PC-3 (cell line): ENCODE measurements around the gene CHRNA4. TPM values are rescaled to one million over a fixed set of nuclear protein-coding genes. Genes with fewer than 3 reads are reported as not detected.

Source experiments
- ATAC-seq: fragments of 200-7000 bp; cut with Tn5 transposase; 2 replicates; pipeline ENCODE4 v1.9.1; 2020; ENCODE audit warnings: mild to moderate bottlenecking, moderate library complexity
- BruUV-seq: library from RNA; stranded (reverse); fragments of 400-500 nt; replicated peaks from 2 replicates; lab custom pipeline; 2021; lab: Mats Ljungman, UMichigan
- CTCF ChIA-PET: fragments of 300-600 bp; sonication (Branson Sonifier 250); formaldehyde crosslinking; loops from one replicate; lab custom pipeline; 2022; ENCODE audit warnings: antibody characterized with exemption; lab: Charles Lee
- POLR2A ChIA-PET: fragments of 300-600 bp; sonication (Branson Sonifier 250); formaldehyde crosslinking; loops from one replicate; lab custom pipeline; 2022; ENCODE audit warnings: antibody characterized with exemption; ENCODE audit not compliant: unreplicated experiment; lab: Charles Lee
- DNase-seq: peaks from one replicate; pipeline ENCODE4 v3.0.0-alpha.2; 2015
- H2AFZ ChIP-seq: fragments of 300-600 bp; sonication (generic); 2 replicates; pipeline ENCODE4 v1.6.0; 2016; ENCODE audit warnings: antibody characterized with exemption, low read length
- H3F3A ChIP-seq: fragments of 300-600 bp; sonication (generic); one replicate; pipeline ENCODE4 v1.6.0; 2017; ENCODE audit warnings: antibody characterized with exemption, low read length, control low read depth, mild to moderate bottlenecking; ENCODE audit not compliant: unreplicated experiment
- H3K27ac ChIP-seq: fragments of 300-600 bp; sonication (generic); 2 replicates; pipeline ENCODE4 v1.5.1; 2016; ENCODE audit warnings: mild to moderate bottlenecking, low read length
- H3K27me3 ChIP-seq: fragments of 300-600 bp; sonication (generic); 2 replicates; pipeline ENCODE4 v1.6.1; 2016; ENCODE audit warnings: low read length, mixed read lengths
- H3K36me3 ChIP-seq: fragments of 300-600 bp; sonication (generic); 2 replicates; pipeline ENCODE4 v1.6.1; 2016; ENCODE audit warnings: low read depth, mixed run types, low read length, mixed read lengths
- H3K4me1 ChIP-seq: fragments of 300-600 bp; sonication (generic); 2 replicates; pipeline ENCODE4 v1.5.1; 2016; ENCODE audit warnings: low read length; ENCODE audit not compliant: insufficient read depth
- H3K4me2 ChIP-seq: fragments of 300-600 bp; sonication (generic); 2 replicates; pipeline ENCODE4 v1.6.0; 2016; ENCODE audit warnings: low read length
- H3K4me3 ChIP-seq: fragments of 300-600 bp; sonication (generic); 2 replicates; pipeline ENCODE4 v1.5.1; 2016; ENCODE audit warnings: mild to moderate bottlenecking, low read length, mixed read lengths
- H3K79me2 ChIP-seq: fragments of 300-600 bp; sonication (generic); 2 replicates; pipeline ENCODE4 v1.6.1; 2017; ENCODE audit warnings: low read length, mixed read lengths
- H3K9ac ChIP-seq: fragments of 300-600 bp; sonication (generic); 2 replicates; pipeline ENCODE4 v1.6.0; 2016; ENCODE audit warnings: mild to moderate bottlenecking, low read length
- H3K9me2 ChIP-seq: fragments of 300-600 bp; sonication (generic); replicated peaks from 2 replicates; pipeline ENCODE4 v1.6.1; 2016; ENCODE audit warnings: mixed run types, low read length, mixed read lengths
- H3K9me3 ChIP-seq: fragments of 300-600 bp; sonication (generic); 2 replicates; pipeline ENCODE4 v1.6.1; 2016; ENCODE audit warnings: low read length, mixed read lengths
- H4K20me1 ChIP-seq: fragments of 300-600 bp; sonication (generic); 2 replicates; pipeline ENCODE4 v1.6.1; 2016; ENCODE audit warnings: low read length, mixed read lengths
- EZH2 ChIP-seq: fragments of 300-600 bp; sonication (generic); IDR thresholded peaks from one replicate; pipeline ENCODE4 v1.6.1; 2017; ENCODE audit warnings: antibody characterized with exemption, mild to moderate bottlenecking, low read length; ENCODE audit not compliant: unreplicated experiment
- EZH2phosphoT487 ChIP-seq: fragments of 300-600 bp; sonication (generic); IDR thresholded peaks from 2 replicates; pipeline ENCODE4 v1.6.1; 2018; ENCODE audit warnings: mild to moderate bottlenecking, antibody characterized with exemption, low read length, borderline replicate concordance
- intact Hi-C: fragments of 100-400 bp; cut with micrococcal nuclease; formaldehyde crosslinking; loops from 2 replicates; pipeline ENCODE4 v1.9.0; 2023
- total RNA-seq: library from RNA; depleted of rRNA; stranded (reverse); fragments of >200 nt; gene quantifications from 2 replicates; pipeline ENCODE4 v1.2.3, GENCODE V29; 2014
- TF ChIP-seq, protein P1 (sequence below): fragments of 300-600 bp; sonication (generic); conservative IDR thresholded peaks from 2 replicates; pipeline ENCODE4 v1.5.1; 2017; ENCODE audit warnings: antibody characterized with exemption, low read depth, mild to moderate bottlenecking, low read length

The CHRNA4 gene
- total RNA-seq, 1 experiment from 2014 or later: not detected

DNA sequence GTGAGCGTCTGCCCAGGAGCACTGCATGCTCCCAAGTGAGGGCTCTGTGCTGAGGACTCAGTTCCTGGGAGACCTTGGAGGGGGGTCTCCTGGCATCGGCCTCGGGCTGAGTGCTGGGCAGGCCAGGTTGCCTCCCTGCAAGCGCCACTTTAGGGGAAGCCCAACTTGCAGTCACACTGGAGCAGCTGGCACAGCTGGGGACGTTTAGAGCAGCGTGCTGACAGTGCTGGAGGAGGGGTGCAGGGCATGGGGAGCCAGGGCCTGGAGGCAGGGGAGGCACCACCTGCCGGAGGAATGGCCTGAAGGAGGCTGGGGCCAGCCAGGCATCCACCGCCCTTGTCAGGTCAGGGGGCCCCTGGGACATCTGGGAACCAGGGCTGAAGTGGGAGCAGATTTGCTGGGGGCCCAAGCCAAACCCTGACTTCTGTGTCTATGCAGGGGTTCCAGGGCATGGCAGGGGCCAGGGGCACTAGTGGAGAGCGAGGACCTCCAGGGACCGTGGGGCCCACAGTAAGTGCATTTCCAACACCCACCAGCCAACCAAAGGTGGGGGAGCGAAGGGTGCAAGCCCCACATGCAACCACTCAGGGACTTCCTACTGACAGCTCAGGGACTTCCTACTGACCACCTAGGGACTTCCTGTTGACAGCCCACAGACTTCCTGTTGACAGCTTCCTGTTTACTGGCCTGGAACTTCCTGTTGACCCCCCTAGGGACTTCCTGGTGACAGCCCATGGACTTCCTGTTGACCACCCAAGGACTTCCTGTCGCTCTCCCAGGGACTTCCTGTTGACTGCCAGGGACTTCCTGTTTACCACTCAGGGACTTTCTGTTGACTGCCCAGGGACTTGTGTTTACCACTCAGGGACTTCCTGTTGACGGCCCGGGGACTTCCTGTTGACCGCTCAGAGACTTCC, 34.6 kb downstream of the CHRNA4 start:
- Histone ChIP-seq H3K4me3 (no peak overlapping the region), H3F3A (no peaks in the 10 kb centered on the region), H3K9me2 (no peaks in the 10 kb centered on the region), H3K4me1 (peaks cover 6% of the 10 kb centered on the region; the same call in 1 of the 2 replicates), H4K20me1 (no peaks in the 10 kb centered on the region), H3K79me2 (no peaks in the 10 kb centered on the region), H3K36me3 (no peaks in the 10 kb centered on the region), H3K9ac (no peak overlapping the region), H3K4me2 (no peak overlapping the region), H3K27me3 (peaks cover 20% of the 10 kb centered on the region; the same call in 1 of the 2 replicates), H3K9me3 (no peaks in the 10 kb centered on the region), H2AFZ (no peak overlapping the region), H3K27ac (no peak overlapping the region)
- intact Hi-C loops: no loop called here
- ChIA-PET POLR2A (no interaction called here), CTCF (no interaction called here)
- ATAC-seq: no peak
- BruUV-seq: no TSS peak
- no peak for DNase-seq
- TF ChIP-seq, protein P1, sequence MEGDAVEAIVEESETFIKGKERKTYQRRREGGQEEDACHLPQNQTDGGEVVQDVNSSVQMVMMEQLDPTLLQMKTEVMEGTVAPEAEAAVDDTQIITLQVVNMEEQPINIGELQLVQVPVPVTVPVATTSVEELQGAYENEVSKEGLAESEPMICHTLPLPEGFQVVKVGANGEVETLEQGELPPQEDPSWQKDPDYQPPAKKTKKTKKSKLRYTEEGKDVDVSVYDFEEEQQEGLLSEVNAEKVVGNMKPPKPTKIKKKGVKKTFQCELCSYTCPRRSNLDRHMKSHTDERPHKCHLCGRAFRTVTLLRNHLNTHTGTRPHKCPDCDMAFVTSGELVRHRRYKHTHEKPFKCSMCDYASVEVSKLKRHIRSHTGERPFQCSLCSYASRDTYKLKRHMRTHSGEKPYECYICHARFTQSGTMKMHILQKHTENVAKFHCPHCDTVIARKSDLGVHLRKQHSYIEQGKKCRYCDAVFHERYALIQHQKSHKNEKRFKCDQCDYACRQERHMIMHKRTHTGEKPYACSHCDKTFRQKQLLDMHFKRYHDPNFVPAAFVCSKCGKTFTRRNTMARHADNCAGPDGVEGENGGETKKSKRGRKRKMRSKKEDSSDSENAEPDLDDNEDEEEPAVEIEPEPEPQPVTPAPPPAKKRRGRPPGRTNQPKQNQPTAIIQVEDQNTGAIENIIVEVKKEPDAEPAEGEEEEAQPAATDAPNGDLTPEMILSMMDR: no peak
- no peak for TF ChIP-seq EZH2
- no peak for TF ChIP-seq EZH2phosphoT487

DNA sequence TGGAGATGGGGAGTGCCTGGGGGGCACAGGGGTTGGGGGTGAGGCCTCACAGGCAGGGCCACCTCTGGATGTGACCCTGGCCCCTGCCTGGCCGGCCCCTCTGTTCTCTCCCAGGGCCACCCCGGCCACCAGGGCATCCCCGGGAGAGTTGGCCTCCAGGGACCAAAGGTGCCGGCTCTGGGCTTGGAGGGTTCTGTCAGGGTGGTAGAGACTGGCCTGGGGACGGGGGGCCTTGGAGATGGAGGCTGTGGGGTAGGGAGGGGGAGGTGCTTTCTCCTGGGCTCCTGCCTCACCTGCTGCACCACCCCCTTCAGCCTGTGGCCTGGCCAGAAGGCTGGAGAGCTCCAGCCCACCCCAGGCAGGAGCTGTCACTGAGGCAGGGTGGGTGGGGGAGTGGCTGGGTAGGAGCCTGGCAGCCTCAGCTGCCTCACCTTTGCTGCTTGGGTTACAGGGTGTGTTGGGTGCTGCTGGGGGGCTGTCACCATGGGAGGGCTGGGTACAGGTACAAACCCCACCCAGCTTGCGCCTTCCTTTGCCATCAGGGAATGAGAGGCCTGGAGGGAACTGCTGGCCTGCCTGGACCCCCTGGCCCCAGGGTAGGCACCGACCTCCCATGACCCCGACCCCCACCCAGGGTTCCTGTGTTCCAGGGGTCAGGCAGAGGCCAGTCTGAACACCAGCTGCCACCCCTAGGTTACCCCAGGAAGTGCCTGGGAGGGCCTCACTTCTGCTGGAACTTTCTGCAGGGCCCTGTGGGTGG, 35.4 kb downstream of the CHRNA4 start:
- intact Hi-C loops: no loop called here
- Histone ChIP-seq H3K4me2 (no peak overlapping the region), H3K9me2 (no peaks in the 10 kb centered on the region), H3K27ac (no peak overlapping the region), H3F3A (no peaks in the 10 kb centered on the region), H3K79me2 (no peaks in the 10 kb centered on the region), H3K4me3 (no peak overlapping the region), H3K9ac (no peak overlapping the region), H2AFZ (no peak overlapping the region), H3K9me3 (no peaks in the 10 kb centered on the region), H3K36me3 (no peaks in the 10 kb centered on the region), H3K4me1 (no peaks in the 10 kb centered on the region), H3K27me3 (peaks cover 20% of the 10 kb centered on the region; the same call in 1 of the 2 replicates), H4K20me1 (no peaks in the 10 kb centered on the region)
- ChIA-PET POLR2A (no interaction called here), CTCF (no interaction called here)
- ATAC-seq (no peak), DNase-seq (no peak)
- BruUV-seq: no TSS peak
- TF ChIP-seq EZH2phosphoT487 (no peak), EZH2 (no peak)
- TF ChIP-seq, protein P1: no peak
